HuH-7.5 (cell line): ENCODE results near the gene NAALADL2.
"Not testable (repeated sequence)": the region's sequence is repeated elsewhere in the genome, so short reads cannot be mapped to it uniquely, and the experiment has no call there.

ENCODE experiments used
- DNase-seq: peaks from one replicate; pipeline ENCODE4 v3.0.0; 2011; ENCODE audit warnings: low spot score

Gene NAALADL2

GRCh38 chr3:175590745-175591144, 731.6 kb downstream of the NAALADL2 start:
- no peak for DNase-seq

DNA sequence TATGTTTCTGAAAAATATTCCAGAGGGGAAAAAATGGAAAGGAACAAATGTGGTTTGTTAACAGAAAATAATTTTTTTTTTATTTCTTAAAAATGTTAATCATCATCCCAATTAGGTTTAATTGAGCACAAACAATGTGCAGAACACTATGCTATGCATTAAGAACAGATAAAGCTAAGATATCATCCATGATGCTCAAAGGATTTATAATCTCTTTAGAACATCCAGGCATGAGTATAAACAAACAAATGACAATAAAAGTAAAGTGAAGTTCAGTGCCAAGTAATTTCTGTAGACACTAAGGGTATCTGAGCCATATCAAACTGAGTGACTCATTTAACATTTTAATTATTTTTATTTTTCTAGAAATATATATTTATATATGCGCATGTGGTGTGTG, 732.2 kb downstream of the NAALADL2 start:
- no peak for DNase-seq

GRCh38 chr3:175593331-175593730, 734.2 kb downstream of the NAALADL2 start:
- no peak for DNase-seq

- DNase-seq, result no peak
Observed at GRCh38 chr3:175598740-175599139, 739.6 kb downstream of the NAALADL2 start.

DNA sequence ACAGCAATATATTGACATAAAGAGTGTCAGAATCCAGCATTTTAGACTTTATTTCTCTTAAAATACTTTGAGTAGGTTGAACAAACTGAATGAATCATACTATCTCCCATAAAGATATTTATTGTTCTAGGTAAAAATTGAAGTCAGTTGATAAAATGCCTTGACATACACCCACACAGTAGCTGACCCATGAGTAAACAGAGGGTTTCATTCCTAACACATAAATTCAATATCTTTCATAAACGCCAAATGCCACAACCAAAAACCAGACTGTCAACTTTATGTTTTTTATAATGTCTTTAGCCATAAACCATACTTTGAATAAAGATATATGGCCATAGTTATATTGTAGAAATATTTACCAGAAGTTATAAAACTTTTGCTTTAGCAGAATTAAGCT, 742.4 kb downstream of the NAALADL2 start:
- DNase-seq, result no peak

GRCh38 chr3:175605851-175606250, 746.7 kb downstream of the NAALADL2 start:
- no peak for DNase-seq

DNA sequence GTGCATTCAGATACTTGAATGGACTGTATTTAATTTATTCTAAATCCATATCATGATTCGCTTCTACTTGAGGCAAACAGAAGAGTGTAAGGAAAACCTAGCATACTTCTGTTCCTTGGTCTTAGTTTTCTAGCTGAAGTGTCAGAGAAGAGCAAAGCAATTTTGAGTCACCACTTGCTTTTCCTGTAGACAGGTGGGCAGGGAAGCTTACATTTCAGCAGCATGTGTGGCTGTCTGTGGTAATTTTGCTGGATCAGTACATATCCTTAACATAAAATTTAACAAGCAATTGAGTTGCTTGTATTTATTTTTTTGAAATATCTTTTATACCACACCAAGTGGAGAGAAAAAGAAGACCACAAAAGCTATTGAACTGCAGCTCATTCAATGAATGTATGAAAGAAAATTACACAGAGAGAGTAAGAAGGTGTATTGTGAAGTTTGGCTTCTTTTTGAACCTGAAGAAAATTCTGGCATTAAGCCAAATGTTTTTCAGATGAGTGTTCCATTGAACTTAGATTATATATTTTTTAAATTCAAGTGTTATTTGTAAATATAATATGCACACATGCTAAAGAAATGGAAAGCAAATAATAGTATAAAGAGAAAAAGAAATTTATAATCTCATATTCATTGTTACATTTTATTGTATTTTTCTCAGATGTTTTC, 747.6 kb downstream of the NAALADL2 start:
- no peak for DNase-seq

- no peak for DNase-seq
Observed at GRCh38 chr3:175608356-175608755, 749.2 kb downstream of the NAALADL2 start.

DNA sequence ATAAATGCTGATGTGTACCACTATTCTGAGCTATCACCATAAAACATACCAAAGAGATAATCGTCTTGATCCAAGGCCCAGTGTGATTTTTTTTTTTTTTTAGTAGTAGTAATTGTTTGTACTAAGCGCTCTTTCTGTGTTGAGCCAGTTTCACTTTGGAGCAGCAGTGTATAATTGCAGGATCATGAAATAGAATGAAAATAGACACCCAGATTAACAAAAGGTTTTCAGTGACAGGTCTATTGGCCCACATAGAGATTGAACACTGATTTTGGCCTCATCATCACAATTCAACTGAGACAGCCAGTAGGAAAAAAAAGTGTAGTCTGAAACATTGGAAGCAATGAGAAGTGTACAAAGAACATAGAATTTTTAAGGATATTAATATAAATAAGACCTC, 749.8 kb downstream of the NAALADL2 start:
- DNase-seq, result no peak

DNA sequence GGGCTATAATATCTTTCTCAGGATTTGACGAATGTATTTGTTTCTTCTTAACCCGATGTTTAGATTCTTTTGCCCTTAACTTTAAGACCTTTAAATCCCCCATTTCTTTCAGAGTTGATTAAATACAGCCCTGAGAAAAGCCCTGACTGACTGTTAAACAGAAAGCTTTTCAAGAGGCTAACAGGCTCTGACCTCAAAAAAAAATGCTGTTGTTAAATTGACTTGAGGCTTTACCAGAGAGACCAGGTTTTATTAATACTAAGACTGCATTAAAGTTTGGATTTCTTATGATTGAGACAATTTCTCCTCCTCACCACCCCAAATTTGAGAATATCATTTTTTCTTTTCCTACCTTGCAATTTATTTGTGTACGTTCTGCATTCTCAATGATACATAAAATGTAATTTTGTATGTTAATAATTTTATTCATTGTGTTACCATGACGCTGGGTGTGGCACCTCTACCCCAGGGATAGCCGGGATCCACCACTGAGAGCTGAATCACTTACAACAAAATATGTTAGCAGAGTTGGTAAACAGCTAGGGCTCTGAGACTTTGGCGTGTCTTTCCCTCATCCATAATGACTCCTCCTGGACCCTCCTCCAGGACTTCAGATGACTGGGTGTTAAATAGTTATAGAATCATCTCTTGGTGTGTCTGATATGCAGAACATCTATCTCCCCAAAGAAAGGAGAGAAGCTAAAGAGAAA, 753.5 kb downstream of the NAALADL2 start:
- DNase-seq, result no peak

DNA sequence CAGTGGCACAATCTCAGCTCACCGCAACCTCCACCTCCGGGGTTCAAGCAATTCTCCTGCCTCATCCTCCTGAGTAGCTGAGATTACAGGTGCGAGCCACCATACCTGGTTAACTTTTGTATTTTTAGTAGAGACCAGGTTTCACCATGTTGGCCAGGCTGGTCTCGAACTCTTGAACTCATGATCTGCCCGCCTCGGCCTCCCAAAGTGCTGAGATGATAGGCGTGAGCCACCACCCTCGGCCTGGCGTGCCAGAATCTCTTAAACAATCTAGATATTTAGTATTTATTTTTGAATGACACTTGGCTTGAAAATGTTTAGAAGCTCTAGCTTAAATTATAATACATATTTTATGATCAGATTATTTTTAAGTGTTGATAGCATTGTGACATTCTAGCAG, 755.0 kb downstream of the NAALADL2 start:
- DNase-seq, result not testable (repeated sequence)

DNA sequence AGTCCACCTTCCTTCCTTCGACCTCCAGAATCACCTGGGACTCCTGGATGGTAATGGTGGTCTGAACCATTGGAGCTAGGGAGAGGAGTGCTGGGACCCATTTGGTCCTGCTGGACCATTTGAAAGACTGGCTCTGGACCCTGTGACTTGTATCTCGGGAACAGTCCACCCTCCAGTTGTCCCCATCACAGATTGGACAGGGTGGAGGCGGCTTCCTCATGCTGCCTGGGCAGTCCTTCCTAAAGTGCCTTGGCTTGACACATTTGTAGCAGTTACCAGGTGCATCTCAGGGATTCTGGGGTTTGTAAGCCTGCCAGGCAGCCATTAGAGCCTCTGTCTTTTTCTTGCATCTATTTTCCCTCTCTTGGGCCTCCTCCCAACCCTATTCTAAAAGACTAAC, 758.1 kb downstream of the NAALADL2 start:
- DNase-seq, result no peak

- no peak for DNase-seq
Observed at GRCh38 chr3:175619369-175619768, 760.2 kb downstream of the NAALADL2 start.

DNA sequence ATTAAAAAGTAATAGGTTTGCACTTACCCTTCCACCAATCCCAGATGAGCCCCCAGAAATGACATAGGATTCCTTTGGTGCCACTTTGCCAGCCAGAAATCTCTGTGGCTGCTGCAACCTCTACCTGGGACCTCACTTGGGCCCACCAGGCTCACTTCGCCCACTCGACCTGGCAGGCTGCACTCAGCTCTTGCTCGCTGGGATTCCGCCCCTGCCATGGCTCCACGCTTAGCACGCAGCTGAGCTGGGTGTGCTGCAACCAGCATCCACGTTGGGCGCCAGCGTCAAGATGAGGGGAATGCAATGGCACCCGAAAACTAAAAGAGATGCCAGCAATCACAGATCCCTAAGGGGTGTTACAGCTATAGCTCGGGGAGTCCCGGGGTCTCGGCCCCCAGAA, 761.0 kb downstream of the NAALADL2 start:
- DNase-seq, result no peak

- no peak for DNase-seq
Observed at GRCh38 chr3:175620532-175620931, 761.4 kb downstream of the NAALADL2 start.

DNA sequence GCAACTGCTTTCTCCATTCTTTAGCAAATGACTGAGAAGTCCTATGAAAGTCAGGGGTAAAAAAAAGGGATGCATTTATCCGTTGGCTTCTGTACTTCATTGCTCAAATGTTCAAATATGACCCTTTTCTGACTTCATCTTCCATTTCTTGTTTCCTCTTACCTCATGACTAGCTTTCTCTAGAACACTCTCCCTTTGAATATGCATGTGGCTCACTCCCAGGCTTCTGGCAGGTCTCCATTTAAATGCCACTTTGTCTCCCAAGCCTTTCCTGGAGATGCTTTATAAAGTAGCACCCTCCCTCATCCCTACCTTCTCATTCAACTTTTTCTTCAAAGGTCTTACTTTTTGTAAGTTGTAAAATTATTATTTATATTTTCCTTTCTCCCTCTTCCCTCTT, 781.8 kb downstream of the NAALADL2 start:
- DNase-seq, result no peak

- DNase-seq, result no peak
Observed at GRCh38 chr3:175646865-175647264, 787.7 kb downstream of the NAALADL2 start.

DNA sequence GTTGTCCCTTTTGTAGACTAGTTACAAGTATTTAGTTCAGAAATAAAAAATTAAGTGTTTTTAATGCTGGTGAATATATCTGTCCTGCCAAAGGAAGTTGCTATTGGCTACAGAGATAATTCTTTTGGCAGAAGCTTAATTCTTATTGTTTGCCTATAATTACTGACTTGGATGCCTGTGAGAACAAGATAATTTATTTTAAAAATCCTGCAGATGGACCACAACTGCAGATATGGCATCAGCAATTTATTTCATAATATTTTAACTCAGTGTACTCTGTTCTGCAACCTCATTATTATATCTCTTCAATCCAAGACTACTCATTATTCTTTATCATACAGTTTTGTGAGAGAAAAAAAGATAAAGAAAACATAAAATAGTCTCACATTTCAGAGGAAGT, 789.8 kb downstream of the NAALADL2 start:
- DNase-seq, result no peak

DNA sequence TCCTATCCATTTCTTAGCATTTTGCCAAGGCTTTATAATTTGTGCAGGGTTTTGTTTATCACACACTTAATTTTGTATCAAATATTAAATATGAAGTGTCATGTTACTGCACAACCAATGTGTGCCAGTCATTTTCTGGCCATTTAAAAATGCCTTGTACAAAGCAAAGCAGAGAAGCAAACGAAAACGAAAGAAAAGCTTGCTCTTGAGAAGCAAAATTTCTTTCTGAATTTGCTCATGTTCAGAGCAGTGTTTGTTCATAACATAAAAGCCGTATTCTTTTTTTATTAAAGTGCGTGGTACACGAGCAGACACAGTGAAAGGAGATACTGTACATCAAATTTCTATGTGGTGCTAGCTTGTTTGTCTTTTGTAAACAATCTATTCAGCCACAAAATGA, 792.6 kb downstream of the NAALADL2 start:
- no peak for DNase-seq

- no peak for DNase-seq
Observed at GRCh38 chr3:175655351-175655750, 796.2 kb downstream of the NAALADL2 start.

- DNase-seq, result no peak
Observed at GRCh38 chr3:175656461-175656860, 797.3 kb downstream of the NAALADL2 start.

DNA sequence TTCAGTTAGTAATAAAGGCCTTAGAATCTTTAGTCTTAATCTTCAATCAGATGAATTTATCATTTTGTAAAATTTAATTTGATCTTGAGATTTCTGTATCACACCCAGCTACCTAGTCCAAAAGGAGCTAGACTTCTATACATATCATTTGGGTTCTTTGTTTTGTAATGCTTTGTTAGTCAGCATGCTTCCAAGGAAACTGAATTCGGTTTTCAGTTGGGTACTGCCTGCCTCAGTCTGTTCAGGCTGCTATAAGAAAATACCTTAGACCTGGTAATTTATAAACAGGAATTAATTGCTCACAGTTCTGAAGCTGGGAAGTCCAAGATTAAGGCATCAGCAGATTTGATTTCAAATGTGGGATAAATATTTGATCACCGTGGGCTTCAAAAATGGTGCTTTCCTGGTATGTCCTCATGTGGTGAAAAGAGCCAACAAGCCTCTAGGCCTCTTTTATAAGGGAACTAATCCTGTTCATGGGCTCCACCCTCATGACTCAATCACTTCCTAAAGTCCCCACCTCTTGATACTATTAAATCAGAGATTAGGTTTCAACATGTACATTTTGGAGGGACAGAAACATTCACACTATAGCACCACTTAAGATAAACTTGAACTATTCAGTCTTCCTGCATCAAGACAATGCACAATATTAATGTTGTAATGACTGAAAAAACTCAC, 800.7 kb downstream of the NAALADL2 start:
- no peak for DNase-seq

GRCh38 chr3:175662815-175663214, 803.7 kb downstream of the NAALADL2 start:
- DNase-seq, result no peak
